HFF-Myc (cell line): ENCODE results near the gene GAPT.

Experiments
- DNase-seq: peaks from one replicate; pipeline ENCODE4 v3.0.0-alpha.2; 2011; ENCODE audit warnings: low read depth; ENCODE audit errors: extremely low read depth
- H3K4me3 ChIP-seq: replicated peaks from 2 replicates; pipeline ENCODE4 v1.5.1; 2011; ENCODE audit warnings: low read depth, mild to moderate bottlenecking, control low read depth, low read length
- CTCF ChIP-seq: IDR thresholded peaks from 2 replicates; pipeline ENCODE4 v1.5.1; 2012; ENCODE audit warnings: mild to moderate bottlenecking, low read depth, low read length, control low read depth; ENCODE audit errors: missing control alignments

GAPT gene

DNA sequence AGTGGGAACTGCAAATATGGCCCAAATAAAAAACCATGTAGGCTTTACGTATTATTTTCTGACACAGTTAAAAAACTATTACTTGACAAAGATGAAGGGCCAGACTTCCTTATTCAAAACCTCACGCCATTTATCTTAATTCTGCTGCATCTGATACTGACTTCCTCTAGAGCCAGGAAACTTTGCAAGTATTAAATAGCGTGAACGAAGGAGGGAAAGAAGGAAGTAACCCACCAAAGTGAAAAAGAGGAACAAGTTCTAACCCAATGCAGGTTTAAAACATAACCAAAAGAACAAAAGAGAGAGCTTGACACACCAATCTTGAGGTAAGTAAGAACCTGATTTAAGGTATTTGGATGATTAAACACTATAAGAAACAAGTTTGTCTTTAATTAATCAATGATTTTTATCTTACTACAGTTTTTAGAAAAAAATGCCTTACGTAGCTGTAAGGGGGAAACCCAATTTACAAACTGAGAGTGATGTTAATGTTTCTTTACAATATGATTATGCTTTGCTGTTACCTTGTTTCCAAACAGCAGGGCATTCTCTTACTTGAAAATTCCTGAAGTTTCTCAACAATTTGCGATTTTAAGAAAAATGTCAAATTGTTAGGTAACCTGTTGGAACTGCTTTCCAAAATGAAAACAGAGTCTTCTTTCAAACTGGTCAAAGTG, at the start of gene GAPT:
TSS of gene GAPT (plus strand) at position 220 of the 677 bp plus-strand sequence. CDS start 3,102 bp downstream, outside the sequence.
- TF ChIP-seq CTCF: no peak
- no peak for DNase-seq
- H3K4me3 ChIP-seq: no peak within 1 kb of the TSS

GRCh38 chr5:58444805-58445204, 46.4 kb upstream of the GAPT start:
- no peak for DNase-seq
- H3K4me3 ChIP-seq: no peak overlapping the region
- TF ChIP-seq CTCF: no peak

GRCh38 chr5:58446024-58446423, 45.2 kb upstream of the GAPT start:
- no peak overlapping the region for H3K4me3 ChIP-seq
- DNase-seq: no peak
- TF ChIP-seq CTCF: no peak

- DNase-seq: no peak
- TF ChIP-seq CTCF: no peak
- no peak overlapping the region for H3K4me3 ChIP-seq
Measured at GRCh38 chr5:58447226-58447625, 44.0 kb upstream of the GAPT start.

DNA sequence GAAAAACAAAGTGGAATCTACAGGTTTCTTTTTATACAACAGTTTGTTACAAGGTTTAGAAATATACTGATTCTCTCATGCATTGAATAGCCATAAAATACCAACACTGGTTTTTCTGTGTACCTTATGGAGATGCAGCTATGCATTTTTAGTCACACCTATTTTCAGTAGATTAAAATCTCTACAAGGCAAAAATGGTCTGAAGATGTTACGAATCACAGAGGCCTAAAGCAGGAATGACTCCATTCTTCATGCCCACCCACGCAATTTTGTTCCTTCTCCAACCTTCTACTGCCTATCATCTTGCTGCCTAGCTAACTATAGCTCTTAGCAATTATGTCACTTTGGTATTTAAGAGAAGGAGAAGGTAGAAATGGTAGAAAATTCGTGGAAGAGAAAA, 41.2 kb upstream of the GAPT start:
- no peak for DNase-seq
- H3K4me3 ChIP-seq: no peak overlapping the region
- TF ChIP-seq CTCF: no peak

DNA sequence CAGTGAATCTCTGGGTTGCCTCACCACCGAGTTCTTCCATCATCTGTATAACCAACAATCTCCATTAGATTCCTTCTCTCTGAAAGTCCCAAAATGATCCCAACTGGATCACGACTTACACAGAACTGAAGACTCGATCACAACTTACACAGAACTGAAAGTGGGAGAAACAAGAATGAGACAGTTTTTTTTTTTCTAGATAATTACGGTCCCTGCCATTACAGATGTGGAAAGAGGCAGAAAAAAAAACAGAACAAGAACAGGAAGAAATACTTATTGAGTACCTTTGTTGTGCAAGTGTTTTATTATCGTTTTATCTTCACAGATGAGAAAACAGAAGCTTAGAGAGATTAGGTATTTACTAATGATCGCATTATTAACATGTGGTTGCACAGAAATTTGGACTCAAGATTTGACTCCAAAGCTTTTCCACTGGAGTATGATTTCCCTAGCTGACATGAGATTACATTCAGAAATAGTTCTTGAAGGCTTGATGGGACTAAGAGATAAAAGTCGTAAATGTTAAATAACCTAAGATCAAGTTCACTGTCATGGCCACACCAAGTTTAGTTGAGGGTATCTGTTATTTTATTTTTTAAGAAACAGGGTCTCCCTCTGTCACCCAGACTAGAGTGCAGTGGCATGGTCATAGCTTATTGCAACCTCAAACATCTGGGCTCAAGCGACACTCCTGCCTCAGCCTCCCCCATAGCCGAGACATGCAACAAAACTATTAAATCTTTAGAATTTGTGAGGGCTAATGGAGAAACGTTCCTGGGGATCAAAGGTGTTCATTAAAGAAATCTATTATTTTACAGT, 40.2 kb upstream of the GAPT start:
- no peak for DNase-seq
- no peak for TF ChIP-seq CTCF
- no peak overlapping the region for H3K4me3 ChIP-seq
